Gastrocnemius medialis (tissue), 4 donors: ENCODE measurements around the gene SOCS7.

Experiments used
- POLR2A ChIP-seq, 2 donors: fragments of 450-650 bp; IDR thresholded peaks; one replicate each; pipeline ENCODE4 v1.6.1; 2017; ENCODE audit warnings: antibody characterized with exemption in 2 of 2, mild to moderate bottlenecking in 2 of 2, moderate library complexity in 2 of 2
- TF ChIP-seq, protein P1 (sequence below), 5 experiments: fragments of 450-650 bp in 3 of 5; fragments of 200-600 bp in 2 of 5; sonication (generic) in 2 of 5; IDR thresholded peaks in 4 of 5; conservative IDR thresholded peaks in 1 of 5; 1 replicate in 4 of 5; 2 replicates in 1 of 5; pipeline ENCODE4 v1.5.1; 2016 to 2019; ENCODE audit warnings: antibody characterized with exemption in 5 of 5, mild to moderate bottlenecking in 3 of 5, moderate library complexity in 3 of 5

GRCh38 chr17:38440614-38441397, 89.2 kb downstream of the SOCS7 start:
- TF ChIP-seq, protein P1, sequence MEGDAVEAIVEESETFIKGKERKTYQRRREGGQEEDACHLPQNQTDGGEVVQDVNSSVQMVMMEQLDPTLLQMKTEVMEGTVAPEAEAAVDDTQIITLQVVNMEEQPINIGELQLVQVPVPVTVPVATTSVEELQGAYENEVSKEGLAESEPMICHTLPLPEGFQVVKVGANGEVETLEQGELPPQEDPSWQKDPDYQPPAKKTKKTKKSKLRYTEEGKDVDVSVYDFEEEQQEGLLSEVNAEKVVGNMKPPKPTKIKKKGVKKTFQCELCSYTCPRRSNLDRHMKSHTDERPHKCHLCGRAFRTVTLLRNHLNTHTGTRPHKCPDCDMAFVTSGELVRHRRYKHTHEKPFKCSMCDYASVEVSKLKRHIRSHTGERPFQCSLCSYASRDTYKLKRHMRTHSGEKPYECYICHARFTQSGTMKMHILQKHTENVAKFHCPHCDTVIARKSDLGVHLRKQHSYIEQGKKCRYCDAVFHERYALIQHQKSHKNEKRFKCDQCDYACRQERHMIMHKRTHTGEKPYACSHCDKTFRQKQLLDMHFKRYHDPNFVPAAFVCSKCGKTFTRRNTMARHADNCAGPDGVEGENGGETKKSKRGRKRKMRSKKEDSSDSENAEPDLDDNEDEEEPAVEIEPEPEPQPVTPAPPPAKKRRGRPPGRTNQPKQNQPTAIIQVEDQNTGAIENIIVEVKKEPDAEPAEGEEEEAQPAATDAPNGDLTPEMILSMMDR (IDR thresholded peaks at IDR 0.05 in 4 of 5, conservative IDR thresholded peaks at IDR 0.05 in 1 of 5), result no peak
- TF ChIP-seq POLR2A (IDR thresholded peaks at IDR 0.05), result no peak
